Esophagus muscularis mucosa (tissue), 4 donors: ENCODE data around the gene ABI3BP. TPM values are rescaled to one million over a fixed set of nuclear protein-coding genes. Genes with fewer than 3 reads are reported as not detected.

Experiments used
- DNase-seq: peaks from one replicate; pipeline ENCODE4 v3.0.0-alpha.2; 2017; ENCODE audit errors: extremely low spot score
- H3K27ac ChIP-seq, 4 donors: fragments of 200-600 bp; sonication (generic); replicated peaks in 1 of 4; 1 replicate in 3 of 4; 2 replicates in 1 of 4; pipeline ENCODE4 v1.5.1; 2016 to 2019; ENCODE audit warnings: mild to moderate bottlenecking in 1 of 4
- H3K27me3 ChIP-seq, 4 donors: fragments of 200-600 bp; sonication (generic); one replicate each; pipeline versions ENCODE4 v1.5.1 to v1.6.0; 2016 to 2019
- H3K36me3 ChIP-seq, 4 donors: fragments of 200-600 bp; sonication (generic); one replicate each; pipeline ENCODE4 v1.5.1; 2016 to 2019
- H3K4me1 ChIP-seq, 4 donors: fragments of 200-600 bp; sonication (generic); one replicate each; pipeline ENCODE4 v1.5.1; 2016 to 2019
- H3K4me3 ChIP-seq, 4 donors: fragments of 200-600 bp; sonication (generic); 1 replicate in 2 of 4; 2 replicates in 2 of 4; pipeline ENCODE4 v1.5.1; 2016 to 2019; ENCODE audit warnings: mild to moderate bottlenecking in 4 of 4, moderate library complexity in 1 of 4
- H3K9me3 ChIP-seq, 4 donors: fragments of 200-600 bp; sonication (generic); 1 replicate in 3 of 4; 2 replicates in 1 of 4; pipeline ENCODE4 v1.5.1; 2016 to 2019
- CTCF ChIP-seq, 3 experiments: fragments of 200-600 bp in 2 of 3; fragments of 450-650 bp in 1 of 3; sonication (generic) in 2 of 3; IDR thresholded peaks; one replicate each; pipeline ENCODE4 v1.5.1; 2017 to 2019; ENCODE audit warnings: antibody characterized with exemption in 3 of 3, mild to moderate bottlenecking in 2 of 3, moderate library complexity in 1 of 3
- EP300 ChIP-seq: sonication (generic); formaldehyde crosslinking; IDR thresholded peaks from one replicate; pipeline ENCODE4 v1.6.1; 2017; ENCODE audit warnings: antibody characterized with exemption
- POLR2A ChIP-seq: fragments of 450-650 bp; IDR thresholded peaks from one replicate; pipeline ENCODE4 v1.6.1; 2017; ENCODE audit warnings: antibody characterized with exemption, moderate library complexity, mild to moderate bottlenecking, low read depth
- POLR2AphosphoS5 ChIP-seq, 2 donors: sonication (generic); formaldehyde crosslinking; IDR thresholded peaks; one replicate each; pipeline ENCODE4 v1.6.1; 2017; ENCODE audit warnings: antibody characterized with exemption in 2 of 2
- WGBS: methylation state at CpG from one replicate; pipeline ENCODE4 v1.1.5; 2018; 5-methylcytosine and 5-hydroxymethylcytosine counted together
- intact Hi-C: fragments of 100-400 bp; cut with DNase I; formaldehyde crosslinking; loops from one replicate; pipeline ENCODE4 v1.15.1; 2023
- total RNA-seq, 4 donors: library from RNA; depleted of rRNA; stranded (reverse); fragments of >200 nt; gene quantifications; one replicate each; pipeline versions ENCODE4 v1.1.0 to v1.2.1, GENCODE V29; 2016

Gene ABI3BP
- total RNA-seq, 4 donors from 2014 or later: 25.7 to 67.3 (median 61.5) TPM

GRCh38 chr3:100877286-100877685 lies 115.9 kb downstream of the ABI3BP start:
- TF ChIP-seq POLR2AphosphoS5 (IDR thresholded peaks at IDR 0.05): no peak
- TF ChIP-seq POLR2A: no peak
- TF ChIP-seq EP300: no peak
- no peak for TF ChIP-seq CTCF (IDR thresholded peaks at IDR 0.05)
- DNase-seq: no peak
- no peaks in the 10 kb centered on the region for H3K36me3 ChIP-seq
- no peak overlapping the region for H3K27ac ChIP-seq
- intact Hi-C loops: no loop called here
- WGBS: 78% methylated on average over 2 of the region's 2 CpGs
- H3K4me3 ChIP-seq: no peak overlapping the region
- H3K4me1 ChIP-seq: peaks cover 0 to 31% (median 28%) of the 10 kb centered on the region in 4 donors
- no peaks in the 10 kb centered on the region for H3K27me3 ChIP-seq
- H3K9me3 ChIP-seq: no peaks in the 10 kb centered on the region

GRCh38 chr3:100875239-100875638 lies 118.0 kb downstream of the ABI3BP start:
- no peaks in the 10 kb centered on the region for H3K27me3 ChIP-seq
- DNase-seq: no peak
- WGBS: 12% methylated on average over 5 of the region's 5 CpGs
- intact Hi-C loops: no loop called here
- H3K4me1 ChIP-seq: peaks cover 0 to 28% (median 25%) of the 10 kb centered on the region in 4 donors
- no peak overlapping the region for H3K27ac ChIP-seq
- TF ChIP-seq POLR2AphosphoS5 (IDR thresholded peaks at IDR 0.05) (peak in 1 of 2 donors; percentile 8), POLR2A (no peak)
- no peak overlapping the region for H3K4me3 ChIP-seq
- H3K36me3 ChIP-seq: no peaks in the 10 kb centered on the region
- no peaks in the 10 kb centered on the region for H3K9me3 ChIP-seq

- 80% methylated on average over 3 of the region's 3 CpGs for WGBS
- TF ChIP-seq EP300 (no peak), POLR2A (no peak), POLR2AphosphoS5 (IDR thresholded peaks at IDR 0.05) (no peak), CTCF (IDR thresholded peaks at IDR 0.05) (no peak)
- H3K9me3 ChIP-seq: no peaks in the 10 kb centered on the region
- no peak for DNase-seq
- no peak overlapping the region for H3K4me3 ChIP-seq
- H3K27ac ChIP-seq: no peak overlapping the region
- H3K4me1 ChIP-seq: peaks cover 0 to 23% (median 17%) of the 10 kb centered on the region in 4 donors
- H3K27me3 ChIP-seq: no peaks in the 10 kb centered on the region
- intact Hi-C loops: no loop called here
- H3K36me3 ChIP-seq: no peaks in the 10 kb centered on the region
Measured at GRCh38 chr3:100873611-100874010, 119.6 kb downstream of the ABI3BP start.

- Histone ChIP-seq H3K4me1 (peaks cover 0 to 20% (median 17%) of the 10 kb centered on the region in 4 donors), H3K27ac (no peak overlapping the region), H3K27me3 (no peaks in the 10 kb centered on the region), H3K9me3 (no peaks in the 10 kb centered on the region), H3K4me3 (no peak overlapping the region), H3K36me3 (no peaks in the 10 kb centered on the region)
- intact Hi-C loops: no loop called here
- TF ChIP-seq POLR2A (no peak), CTCF (IDR thresholded peaks at IDR 0.05) (no peak), POLR2AphosphoS5 (IDR thresholded peaks at IDR 0.05) (no peak), EP300 (no peak)
- DNase-seq: no peak
- WGBS: 77% methylated on average over 3 of the region's 3 CpGs
Measured at GRCh38 chr3:100871306-100871705, 121.9 kb downstream of the ABI3BP start.

- H3K4me3 ChIP-seq: no peak overlapping the region
- no peaks in the 10 kb centered on the region for H3K9me3 ChIP-seq
- H3K27ac ChIP-seq: no peak overlapping the region
- 33% methylated on average over 2 of the region's 2 CpGs for WGBS
- TF ChIP-seq EP300: no peak
- TF ChIP-seq POLR2AphosphoS5 (IDR thresholded peaks at IDR 0.05): no peak
- no peak for TF ChIP-seq CTCF (IDR thresholded peaks at IDR 0.05)
- no peak for TF ChIP-seq POLR2A
- H3K27me3 ChIP-seq: no peaks in the 10 kb centered on the region
- intact Hi-C loops: no loop called here
- peaks cover 0 to 12% (median 8%) of the 10 kb centered on the region in 4 donors for H3K4me1 ChIP-seq
- H3K36me3 ChIP-seq: no peaks in the 10 kb centered on the region
- DNase-seq: no peak
Measured at GRCh38 chr3:100869787-100870186, 123.4 kb downstream of the ABI3BP start.
